HCT116 (cell line): ENCODE data around the gene CD34. TPM values are rescaled to one million over a fixed set of nuclear protein-coding genes. Genes with fewer than 3 reads are reported as not detected.

Experiments used
- ATAC-seq: fragments of 200-7000 bp; cut with Tn5 transposase; 2 replicates; pipeline ENCODE4 v1.9.1; 2020; ENCODE audit warnings: mild to moderate bottlenecking, moderate library complexity
- BruUV-seq: library from RNA; stranded (reverse); fragments of 400-500 nt; replicated peaks from 2 replicates; lab custom pipeline; 2021; lab: Mats Ljungman, UMichigan
- CTCF ChIA-PET: fragments of 300-600 bp; sonication (Branson Sonifier 250); formaldehyde crosslinking; loops from one replicate; lab custom pipeline; 2021; ENCODE audit warnings: antibody characterized with exemption; lab: Charles Lee
- POLR2A ChIA-PET: fragments of 300-600, 350-600 bp; sonication (Branson Sonifier 250); formaldehyde crosslinking; loops from one replicate; lab custom pipeline; 2021; ENCODE audit warnings: antibody characterized with exemption; lab: Charles Lee
- RAD21 ChIA-PET, 2 experiments: fragments of 300-600 bp; sonication (Branson Sonifier 250); formaldehyde crosslinking; loops; one replicate each; lab custom pipeline; 2023; ENCODE audit warnings: low total read pairs in 2 of 2; ENCODE audit not compliant: uncharacterized antibody in 2 of 2, unreplicated experiment in 2 of 2, low non-redundant PET in 1 of 2; lab: Charles Lee
- DNase-seq: peaks from one replicate; pipeline ENCODE4 v3.0.0-alpha.2; 2010; ENCODE audit warnings: low read depth, low spot score
- H2AFZ ChIP-seq: fragments of 200-600 bp; shearing (Covaris generic), sonication (generic); 2 replicates; pipeline ENCODE4 v1.6.1; 2017; ENCODE audit warnings: low read depth, mixed run types, mixed read lengths, antibody characterized with exemption, low read length; ENCODE audit not compliant: poor library complexity, severe bottlenecking
- H3K27ac ChIP-seq: 2 replicates; pipeline ENCODE4 v1.5.1; 2012; ENCODE audit warnings: low read depth, low read length
- H3K27me3 ChIP-seq: fragments of 200-600 bp; sonication (generic); 2 replicates; pipeline ENCODE4 v1.6.1; 2016; ENCODE audit warnings: mixed run types, low read length, mixed read lengths; ENCODE audit not compliant: insufficient read depth
- H3K36me3 ChIP-seq, 2 experiments: fragments of 200-500 bp in 1 of 2; fragments of 200-600 bp in 1 of 2; sonication (Bioruptor generic) in 1 of 2; sonication (generic) in 1 of 2; 2 replicates each; pipeline versions ENCODE4 v1.5.1 to v1.6.1; 2014 to 2016; ENCODE audit warnings: low read length in 2 of 2, inconsistent platforms in 1 of 2, mixed read lengths in 1 of 2, mixed run types in 1 of 2; ENCODE audit not compliant: insufficient read depth in 2 of 2, control insufficient read depth in 1 of 2
- H3K4me1 ChIP-seq, 2 experiments: fragments of 200-600 bp in 1 of 2; sonication (generic) in 1 of 2; 2 replicates each; pipeline versions ENCODE4 v1.5.1 to v1.6.1; 2012 to 2017; ENCODE audit warnings: low read length in 2 of 2, inconsistent platforms in 1 of 2, mild to moderate bottlenecking in 1 of 2, mixed read lengths in 1 of 2, mixed run types in 1 of 2, moderate library complexity in 1 of 2; ENCODE audit not compliant: insufficient read depth in 2 of 2, control insufficient read depth in 1 of 2
- H3K4me2 ChIP-seq: fragments of 200-600 bp; sonication (generic); 2 replicates; pipeline ENCODE4 v1.6.1; 2017; ENCODE audit warnings: mixed run types, low read length, mixed read lengths
- H3K4me3 ChIP-seq, 2 experiments: fragments of 200-600 bp in 1 of 2; sonication (generic) in 1 of 2; replicated peaks in 1 of 2; 2 replicates each; pipeline ENCODE4 v1.5.1; 2011 to 2016; ENCODE audit warnings: low read length in 2 of 2, control low read depth in 1 of 2, low read depth in 1 of 2, mild to moderate bottlenecking in 1 of 2, mixed read lengths in 1 of 2, mixed run types in 1 of 2
- H3K79me2 ChIP-seq: fragments of 200-600 bp; sonication (generic); 2 replicates; pipeline ENCODE4 v1.6.1; 2017; ENCODE audit warnings: mild to moderate bottlenecking, mixed run types, low read length, moderate library complexity, mixed read lengths; ENCODE audit not compliant: insufficient read depth
- H3K9ac ChIP-seq: fragments of 200-600 bp; sonication (generic); 2 replicates; pipeline ENCODE4 v1.6.1; 2016; ENCODE audit warnings: low read length, mixed read lengths
- H3K9me2 ChIP-seq: fragments of 200-600 bp; sonication (generic), shearing (Covaris generic); 2 replicates; pipeline ENCODE4 v1.6.1; 2017; ENCODE audit warnings: mixed run types, mild to moderate bottlenecking, moderate library complexity; ENCODE audit not compliant: insufficient read depth
- H3K9me3 ChIP-seq, 2 experiments: fragments of 200-500 bp in 1 of 2; fragments of 200-600 bp in 1 of 2; sonication (Bioruptor generic) in 1 of 2; sonication (generic) in 1 of 2; 2 replicates each; pipeline ENCODE4 v1.6.1; 2014 to 2017; ENCODE audit warnings: low read length in 2 of 2, mixed read lengths in 2 of 2, inconsistent platforms in 1 of 2, low read depth in 1 of 2, mild to moderate bottlenecking in 1 of 2, mixed run types in 1 of 2, moderate library complexity in 1 of 2; ENCODE audit not compliant: control insufficient read depth in 1 of 2, insufficient read depth in 1 of 2
- H4K20me1 ChIP-seq: fragments of 200-600 bp; sonication (generic), shearing (Covaris generic); 2 replicates; pipeline ENCODE4 v1.6.1; 2017; ENCODE audit warnings: mixed run types, mild to moderate bottlenecking, moderate library complexity; ENCODE audit not compliant: insufficient read depth
- CEBPB ChIP-seq: IDR thresholded peaks from 2 replicates; pipeline ENCODE4 v1.6.1; 2012; ENCODE audit warnings: low read depth
- EGR1 ChIP-seq: IDR thresholded peaks from 2 replicates; pipeline ENCODE4 v1.6.1; 2012; ENCODE audit warnings: low read depth
- EZH2phosphoT487 ChIP-seq: fragments of 200-600 bp; IDR thresholded peaks from 2 replicates; pipeline ENCODE4 v1.6.1; 2018; ENCODE audit warnings: antibody characterized with exemption, borderline replicate concordance
- POLR2AphosphoS5 ChIP-seq: IDR thresholded peaks from 2 replicates; pipeline ENCODE4 v1.6.1; 2011; ENCODE audit warnings: mild to moderate bottlenecking, low read depth, low read length, moderate library complexity
- RAD21 ChIP-seq: IDR thresholded peaks from 2 replicates; pipeline ENCODE4 v1.6.1; 2012; ENCODE audit warnings: low read depth, mild to moderate bottlenecking
- TCF7L2 ChIP-seq: IDR thresholded peaks from 2 replicates; pipeline ENCODE4 v1.7.0; 2011; ENCODE audit warnings: borderline replicate concordance, inconsistent platforms; ENCODE audit not compliant: insufficient read depth, insufficient read length; ENCODE audit errors: extremely low read depth
- ZFX ChIP-seq: fragments of 450-650 bp; IDR thresholded peaks from 2 replicates; pipeline ENCODE4 v1.6.1; 2017
- intact Hi-C: fragments of 100-400 bp; cut with micrococcal nuclease; formaldehyde crosslinking; loops from 2 replicates; pipeline ENCODE4 v1.10.0; 2022
- total RNA-seq: library from RNA; stranded (reverse); gene quantifications from one replicate; pipeline ENCODE4 v1.2.1, GENCODE V29; 2021; ENCODE audit not compliant: unreplicated experiment
- TF ChIP-seq, protein P1 (sequence below), 3 experiments: fragments of 200-600 bp in 1 of 3; sonication (generic) in 1 of 3; IDR thresholded peaks in 2 of 3; conservative IDR thresholded peaks in 1 of 3; 2 replicates each; pipeline ENCODE4 v1.5.1; 2012 to 2017; ENCODE audit warnings: low read depth in 2 of 3, low read length in 2 of 3, antibody characterized with exemption in 1 of 3, borderline replicate concordance in 1 of 3, control low read depth in 1 of 3, mild to moderate bottlenecking in 1 of 3, mixed read lengths in 1 of 3, mixed run types in 1 of 3, moderate library complexity in 1 of 3; ENCODE audit not compliant: insufficient read depth in 1 of 3
- TF ChIP-seq, protein P2 (sequence below): IDR thresholded peaks from 2 replicates; pipeline ENCODE4 v1.6.1; 2012; ENCODE audit warnings: low read depth
- TF ChIP-seq, protein P3 (sequence below): IDR thresholded peaks from 2 replicates; pipeline ENCODE4 v1.6.1; 2012
- TF ChIP-seq, protein P4 (sequence below): IDR thresholded peaks from 2 replicates; pipeline ENCODE4 v1.6.1; 2012

CD34 gene
- total RNA-seq, 1 experiment from 2014 or later, result 0.07 TPM

DNA sequence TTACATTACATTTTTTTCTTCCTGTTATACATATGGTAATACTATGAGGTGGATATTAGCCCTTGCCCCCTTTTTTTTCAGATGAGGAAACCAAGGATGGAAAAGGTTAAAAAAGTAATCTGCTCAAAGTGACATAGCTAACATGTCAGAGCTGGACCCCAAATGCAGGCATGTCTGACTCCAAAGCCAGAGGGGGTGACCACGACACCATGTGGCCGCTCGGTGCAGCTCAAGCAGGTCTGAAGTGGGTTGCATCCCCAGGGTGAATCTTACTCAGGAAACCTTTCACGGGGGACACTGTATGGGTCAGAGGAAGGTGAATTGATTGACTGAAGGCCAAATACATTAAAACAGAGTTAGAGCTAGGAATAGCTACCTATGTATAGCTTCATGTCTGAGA lies 34.8 kb downstream of the CD34 start:
- RAD21 ChIA-PET, result interaction anchor here in 1 of 2 experiments (0.6 to 1.1 kb wide), 2 partner anchors 16 to 47 kb away, joined by 3 read pairs; no protein-coding TSS in a partner anchor
- no peak overlapping the region for H3K4me2 ChIP-seq
- BruUV-seq, result no TSS peak
- POLR2A ChIA-PET, result interaction anchor here (1.5 kb wide), 1 partner anchor 9 kb away, joined by 3 read pairs; no protein-coding TSS in a partner anchor
- DNase-seq, result no peak
- ATAC-seq, result peak; percentile 89
- H3K4me1 ChIP-seq, result no peaks in the 10 kb centered on the region
- no peaks in the 10 kb centered on the region for H3K27me3 ChIP-seq
- no peaks in the 10 kb centered on the region for H4K20me1 ChIP-seq
- no peaks in the 10 kb centered on the region for H3K79me2 ChIP-seq
- CTCF ChIA-PET, result interaction anchor here (1.1 to 1.8 kb wide), 5 partner anchors 9 to 89 kb away, joined by 3 to 21 read pairs (median 6); no protein-coding TSS in a partner anchor
- H3K9me2 ChIP-seq, result no peaks in the 10 kb centered on the region
- no peaks in the 10 kb centered on the region for H3K36me3 ChIP-seq
- H3K9ac ChIP-seq, result no peak overlapping the region
- intact Hi-C loops, result no loop called here
- TF ChIP-seq CEBPB (no peak), ZFX (no peak), EZH2phosphoT487 (no peak), TCF7L2 (no peak), POLR2AphosphoS5 (no peak), EGR1 (no peak), RAD21 (peak; percentile 46; the same call in 1 of the 2 replicates)
- TF ChIP-seq, protein P1, sequence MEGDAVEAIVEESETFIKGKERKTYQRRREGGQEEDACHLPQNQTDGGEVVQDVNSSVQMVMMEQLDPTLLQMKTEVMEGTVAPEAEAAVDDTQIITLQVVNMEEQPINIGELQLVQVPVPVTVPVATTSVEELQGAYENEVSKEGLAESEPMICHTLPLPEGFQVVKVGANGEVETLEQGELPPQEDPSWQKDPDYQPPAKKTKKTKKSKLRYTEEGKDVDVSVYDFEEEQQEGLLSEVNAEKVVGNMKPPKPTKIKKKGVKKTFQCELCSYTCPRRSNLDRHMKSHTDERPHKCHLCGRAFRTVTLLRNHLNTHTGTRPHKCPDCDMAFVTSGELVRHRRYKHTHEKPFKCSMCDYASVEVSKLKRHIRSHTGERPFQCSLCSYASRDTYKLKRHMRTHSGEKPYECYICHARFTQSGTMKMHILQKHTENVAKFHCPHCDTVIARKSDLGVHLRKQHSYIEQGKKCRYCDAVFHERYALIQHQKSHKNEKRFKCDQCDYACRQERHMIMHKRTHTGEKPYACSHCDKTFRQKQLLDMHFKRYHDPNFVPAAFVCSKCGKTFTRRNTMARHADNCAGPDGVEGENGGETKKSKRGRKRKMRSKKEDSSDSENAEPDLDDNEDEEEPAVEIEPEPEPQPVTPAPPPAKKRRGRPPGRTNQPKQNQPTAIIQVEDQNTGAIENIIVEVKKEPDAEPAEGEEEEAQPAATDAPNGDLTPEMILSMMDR (IDR thresholded peaks at IDR 0.05 in 2 of 3, conservative IDR thresholded peaks at IDR 0.05 in 1 of 3; ENCODE audit: borderline replicate concordance in 1 of 3, insufficient read depth in 1 of 3, low read depth in 2 of 3, low read length in 2 of 3), result peak; percentile 45 to 53 (median 49); a peak in 4 of 6 replicates
- TF ChIP-seq, protein P2, sequence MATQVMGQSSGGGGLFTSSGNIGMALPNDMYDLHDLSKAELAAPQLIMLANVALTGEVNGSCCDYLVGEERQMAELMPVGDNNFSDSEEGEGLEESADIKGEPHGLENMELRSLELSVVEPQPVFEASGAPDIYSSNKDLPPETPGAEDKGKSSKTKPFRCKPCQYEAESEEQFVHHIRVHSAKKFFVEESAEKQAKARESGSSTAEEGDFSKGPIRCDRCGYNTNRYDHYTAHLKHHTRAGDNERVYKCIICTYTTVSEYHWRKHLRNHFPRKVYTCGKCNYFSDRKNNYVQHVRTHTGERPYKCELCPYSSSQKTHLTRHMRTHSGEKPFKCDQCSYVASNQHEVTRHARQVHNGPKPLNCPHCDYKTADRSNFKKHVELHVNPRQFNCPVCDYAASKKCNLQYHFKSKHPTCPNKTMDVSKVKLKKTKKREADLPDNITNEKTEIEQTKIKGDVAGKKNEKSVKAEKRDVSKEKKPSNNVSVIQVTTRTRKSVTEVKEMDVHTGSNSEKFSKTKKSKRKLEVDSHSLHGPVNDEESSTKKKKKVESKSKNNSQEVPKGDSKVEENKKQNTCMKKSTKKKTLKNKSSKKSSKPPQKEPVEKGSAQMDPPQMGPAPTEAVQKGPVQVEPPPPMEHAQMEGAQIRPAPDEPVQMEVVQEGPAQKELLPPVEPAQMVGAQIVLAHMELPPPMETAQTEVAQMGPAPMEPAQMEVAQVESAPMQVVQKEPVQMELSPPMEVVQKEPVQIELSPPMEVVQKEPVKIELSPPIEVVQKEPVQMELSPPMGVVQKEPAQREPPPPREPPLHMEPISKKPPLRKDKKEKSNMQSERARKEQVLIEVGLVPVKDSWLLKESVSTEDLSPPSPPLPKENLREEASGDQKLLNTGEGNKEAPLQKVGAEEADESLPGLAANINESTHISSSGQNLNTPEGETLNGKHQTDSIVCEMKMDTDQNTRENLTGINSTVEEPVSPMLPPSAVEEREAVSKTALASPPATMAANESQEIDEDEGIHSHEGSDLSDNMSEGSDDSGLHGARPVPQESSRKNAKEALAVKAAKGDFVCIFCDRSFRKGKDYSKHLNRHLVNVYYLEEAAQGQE, result no peak
- TF ChIP-seq, protein P3, sequence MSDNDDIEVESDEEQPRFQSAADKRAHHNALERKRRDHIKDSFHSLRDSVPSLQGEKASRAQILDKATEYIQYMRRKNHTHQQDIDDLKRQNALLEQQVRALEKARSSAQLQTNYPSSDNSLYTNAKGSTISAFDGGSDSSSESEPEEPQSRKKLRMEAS, result no peak
- TF ChIP-seq, protein P4, sequence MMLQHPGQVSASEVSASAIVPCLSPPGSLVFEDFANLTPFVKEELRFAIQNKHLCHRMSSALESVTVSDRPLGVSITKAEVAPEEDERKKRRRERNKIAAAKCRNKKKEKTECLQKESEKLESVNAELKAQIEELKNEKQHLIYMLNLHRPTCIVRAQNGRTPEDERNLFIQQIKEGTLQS, result no peak
- no peak overlapping the region for H3K4me3 ChIP-seq
- H3K27ac ChIP-seq, result no peak overlapping the region
- H2AFZ ChIP-seq, result peak overlapping the region; percentile 82
- no peaks in the 10 kb centered on the region for H3K9me3 ChIP-seq
